GM18498 (cell line): ENCODE data around the gene TYRO3.
"Not testable (repeated sequence)": the region's sequence is repeated elsewhere in the genome, so short reads cannot be mapped to it uniquely, and the experiment has no call there.

ENCODE experiments used
- ATAC-seq: cut with Tn5 transposase; IDR thresholded peaks from one replicate; pipeline ENCODE4 v1.9.1; 2021; ENCODE audit warnings: mild to moderate bottlenecking, moderate library complexity; ENCODE audit not compliant: unreplicated experiment

TYRO3 gene

GRCh38 chr15:41572866-41573265 is 13.9 kb downstream of the TYRO3 start:
- ATAC-seq = no peak

DNA sequence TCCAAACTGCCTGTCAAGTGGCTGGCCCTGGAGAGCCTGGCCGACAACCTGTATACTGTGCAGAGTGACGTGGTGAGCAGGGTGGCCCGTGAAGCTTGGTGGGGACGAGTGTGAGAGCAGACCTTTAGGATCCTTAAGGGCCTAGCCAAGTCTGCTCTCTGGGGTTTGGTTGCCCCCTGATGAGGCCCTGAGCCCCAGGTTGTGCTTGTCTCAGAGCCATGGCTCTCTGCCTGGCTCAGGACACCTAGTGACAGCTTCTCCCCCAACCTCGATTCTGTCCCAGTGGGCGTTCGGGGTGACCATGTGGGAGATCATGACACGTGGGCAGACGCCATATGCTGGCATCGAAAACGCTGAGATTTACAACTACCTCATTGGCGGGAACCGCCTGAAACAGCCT is 14.4 kb downstream of the TYRO3 start:
- ATAC-seq = no peak

DNA sequence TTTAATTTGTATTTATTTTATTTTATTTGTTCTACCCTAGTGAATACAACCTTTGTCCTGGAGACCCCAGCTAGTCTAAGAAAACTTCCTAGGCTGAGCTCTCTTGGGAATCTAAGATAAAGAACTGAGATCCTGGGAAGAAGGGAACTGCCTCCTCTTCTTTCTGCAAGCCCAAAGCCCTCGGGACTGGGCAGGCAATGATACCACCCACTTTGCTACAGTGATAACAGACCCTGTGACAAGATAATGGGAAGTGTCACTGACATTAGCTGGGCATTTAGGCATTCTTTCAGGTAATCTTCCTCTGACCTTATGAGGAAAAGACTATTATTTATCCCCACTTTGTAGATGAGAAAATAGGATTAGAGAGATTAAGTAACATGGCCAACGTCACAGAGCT is 15.1 kb downstream of the TYRO3 start:
- ATAC-seq = no peak

GRCh38 chr15:41575282-41575681 is 16.3 kb downstream of the TYRO3 start:
- ATAC-seq = no peak

DNA sequence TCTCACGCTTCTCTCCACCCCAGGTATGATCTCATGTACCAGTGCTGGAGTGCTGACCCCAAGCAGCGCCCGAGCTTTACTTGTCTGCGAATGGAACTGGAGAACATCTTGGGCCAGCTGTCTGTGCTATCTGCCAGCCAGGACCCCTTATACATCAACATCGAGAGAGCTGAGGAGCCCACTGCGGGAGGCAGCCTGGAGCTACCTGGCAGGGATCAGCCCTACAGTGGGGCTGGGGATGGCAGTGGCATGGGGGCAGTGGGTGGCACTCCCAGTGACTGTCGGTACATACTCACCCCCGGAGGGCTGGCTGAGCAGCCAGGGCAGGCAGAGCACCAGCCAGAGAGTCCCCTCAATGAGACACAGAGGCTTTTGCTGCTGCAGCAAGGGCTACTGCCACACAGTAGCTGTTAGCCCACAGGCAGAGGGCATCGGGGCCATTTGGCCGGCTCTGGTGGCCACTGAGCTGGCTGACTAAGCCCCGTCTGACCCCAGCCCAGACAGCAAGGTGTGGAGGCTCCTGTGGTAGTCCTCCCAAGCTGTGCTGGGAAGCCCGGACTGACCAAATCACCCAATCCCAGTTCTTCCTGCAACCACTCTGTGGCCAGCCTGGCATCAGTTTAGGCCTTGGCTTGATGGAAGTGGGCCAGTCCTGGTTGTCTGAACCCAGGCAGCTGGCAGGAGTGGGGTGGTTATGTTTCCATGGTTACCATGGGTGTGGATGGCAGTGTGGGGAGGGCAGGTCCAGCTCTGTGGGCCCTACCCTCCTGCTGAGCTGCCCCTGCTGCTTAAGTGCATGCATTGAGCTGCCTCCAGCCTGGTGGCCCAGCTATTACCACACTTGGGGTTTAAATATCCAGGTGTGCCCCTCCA is 19.1 kb downstream of the TYRO3 start:
- no peak for ATAC-seq

DNA sequence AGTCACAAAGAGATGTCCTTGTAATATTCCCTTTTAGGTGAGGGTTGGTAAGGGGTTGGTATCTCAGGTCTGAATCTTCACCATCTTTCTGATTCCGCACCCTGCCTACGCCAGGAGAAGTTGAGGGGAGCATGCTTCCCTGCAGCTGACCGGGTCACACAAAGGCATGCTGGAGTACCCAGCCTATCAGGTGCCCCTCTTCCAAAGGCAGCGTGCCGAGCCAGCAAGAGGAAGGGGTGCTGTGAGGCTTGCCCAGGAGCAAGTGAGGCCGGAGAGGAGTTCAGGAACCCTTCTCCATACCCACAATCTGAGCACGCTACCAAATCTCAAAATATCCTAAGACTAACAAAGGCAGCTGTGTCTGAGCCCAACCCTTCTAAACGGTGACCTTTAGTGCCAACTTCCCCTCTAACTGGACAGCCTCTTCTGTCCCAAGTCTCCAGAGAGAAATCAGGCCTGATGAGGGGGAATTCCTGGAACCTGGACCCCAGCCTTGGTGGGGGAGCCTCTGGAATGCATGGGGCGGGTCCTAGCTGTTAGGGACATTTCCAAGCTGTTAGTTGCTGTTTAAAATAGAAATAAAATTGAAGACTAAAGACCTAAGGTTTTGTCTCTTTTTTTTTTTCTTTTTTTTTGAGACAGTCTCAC is 19.8 kb downstream of the TYRO3 start:
- no peak for ATAC-seq

DNA sequence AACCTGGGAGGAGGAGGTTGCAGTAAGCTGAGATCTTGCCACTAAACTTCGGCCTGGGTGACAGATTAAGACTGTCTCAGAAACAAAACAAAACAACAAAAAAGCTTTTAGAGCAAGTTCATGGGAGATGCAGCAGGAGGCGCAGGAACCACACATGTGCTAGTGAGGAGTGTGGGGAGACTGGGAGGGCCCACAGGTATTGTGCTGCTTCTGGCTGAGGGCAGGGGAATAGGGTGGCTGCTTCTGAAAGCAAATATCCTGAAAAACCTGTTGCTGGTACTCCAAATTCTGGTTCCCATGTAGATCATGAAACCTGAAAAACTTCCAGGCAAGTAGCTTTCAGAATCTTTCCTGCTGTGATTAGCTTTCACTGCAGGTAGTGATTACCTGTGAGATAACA is 22.1 kb downstream of the TYRO3 start:
- ATAC-seq = no peak

- no peak for ATAC-seq
Observed at GRCh38 chr15:41583795-41584194, 24.8 kb downstream of the TYRO3 start.

- ATAC-seq = no peak
Observed at GRCh38 chr15:41584636-41585126, 25.7 kb downstream of the TYRO3 start.

DNA sequence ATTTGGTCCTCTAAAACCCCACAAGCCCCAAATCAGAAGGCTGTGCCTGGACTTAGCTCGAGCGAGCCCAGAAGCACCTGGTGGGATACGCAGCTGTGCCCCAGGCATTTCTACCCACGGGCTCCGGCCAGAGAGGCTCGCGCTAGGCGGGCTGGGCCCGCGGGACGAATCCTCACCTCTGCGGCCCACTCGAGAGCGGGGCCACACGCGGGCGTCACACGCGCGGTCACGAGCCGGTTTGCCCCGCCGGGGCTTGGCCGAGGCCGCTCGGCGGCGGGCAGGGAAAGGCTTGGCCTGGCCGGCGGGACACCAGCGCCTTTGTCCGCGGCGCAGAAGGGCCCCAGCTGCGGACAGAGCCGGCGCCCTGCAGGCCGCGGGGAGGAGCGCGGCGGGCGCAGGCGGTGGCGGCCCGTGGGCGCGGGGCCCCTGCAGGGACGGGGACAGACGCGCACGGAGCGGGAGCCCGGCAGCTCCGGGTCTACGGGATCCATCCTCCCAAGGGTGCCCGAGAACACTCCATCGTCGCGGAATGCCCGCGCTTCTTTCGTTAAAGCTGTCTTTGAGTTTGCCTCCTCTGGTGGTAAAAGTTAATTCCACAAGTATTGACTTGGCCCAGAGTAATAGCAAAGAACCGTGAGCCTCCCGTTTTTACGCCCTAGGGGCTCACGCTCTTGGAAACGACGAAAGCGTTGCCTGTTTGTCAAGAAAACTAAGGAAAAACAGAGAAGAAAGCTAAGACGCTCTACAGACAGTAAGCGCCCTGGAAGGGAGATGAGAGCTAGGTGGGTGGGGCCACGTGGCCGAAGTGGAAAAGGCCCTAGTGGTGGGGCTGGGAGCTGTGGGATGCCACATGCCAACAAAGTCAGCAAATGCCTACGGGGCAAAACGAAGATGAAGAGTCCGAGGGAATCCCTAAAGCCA is 26.4 kb downstream of the TYRO3 start:
- no peak for ATAC-seq

- not testable (repeated sequence) for ATAC-seq
Observed at GRCh38 chr15:41586531-41587282, 27.7 kb downstream of the TYRO3 start.

- ATAC-seq = not testable (repeated sequence)
Observed at GRCh38 chr15:41589018-41589417, 30.0 kb downstream of the TYRO3 start.

DNA sequence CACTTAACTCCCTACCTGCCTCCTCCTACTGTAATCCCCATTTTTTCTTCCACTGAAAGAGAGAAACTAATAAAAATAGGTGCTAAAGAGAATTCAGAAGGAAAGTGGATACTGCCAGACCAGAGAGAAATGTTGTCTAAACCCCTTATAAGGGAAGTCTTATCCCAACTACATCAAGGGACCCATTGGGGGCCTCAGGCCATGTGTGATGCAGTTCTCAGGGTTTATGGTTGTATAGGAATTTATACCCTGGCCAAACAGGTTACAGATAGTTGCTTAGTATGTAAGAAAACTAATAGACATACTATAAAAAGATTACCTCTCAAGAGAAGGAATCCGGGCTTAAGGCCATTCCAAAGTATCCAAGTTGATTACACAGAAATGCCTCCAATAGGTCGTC is 30.6 kb downstream of the TYRO3 start:
- not testable (repeated sequence) for ATAC-seq

DNA sequence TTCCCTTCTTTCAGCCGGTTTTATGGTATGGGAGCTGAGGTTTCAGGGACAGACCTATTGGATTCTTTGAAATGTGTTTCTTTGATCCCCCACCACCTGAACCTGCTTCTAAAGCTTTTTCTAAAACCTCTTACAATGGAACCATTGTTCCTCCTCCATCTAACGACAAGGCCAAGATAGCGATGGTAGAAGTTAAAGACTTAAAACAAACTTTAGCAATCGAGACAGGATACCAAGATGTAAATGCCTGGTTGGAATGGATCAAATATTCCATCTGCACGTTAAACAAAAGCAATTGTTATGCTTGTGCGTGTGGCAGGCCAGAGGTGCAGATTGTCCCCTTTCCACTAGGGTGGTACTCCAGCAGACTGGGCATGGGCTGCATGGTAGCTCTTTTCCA is 32.2 kb downstream of the TYRO3 start:
- not testable (repeated sequence) for ATAC-seq

- not testable (repeated sequence) for ATAC-seq
Observed at GRCh38 chr15:41592718-41593117, 33.7 kb downstream of the TYRO3 start.

DNA sequence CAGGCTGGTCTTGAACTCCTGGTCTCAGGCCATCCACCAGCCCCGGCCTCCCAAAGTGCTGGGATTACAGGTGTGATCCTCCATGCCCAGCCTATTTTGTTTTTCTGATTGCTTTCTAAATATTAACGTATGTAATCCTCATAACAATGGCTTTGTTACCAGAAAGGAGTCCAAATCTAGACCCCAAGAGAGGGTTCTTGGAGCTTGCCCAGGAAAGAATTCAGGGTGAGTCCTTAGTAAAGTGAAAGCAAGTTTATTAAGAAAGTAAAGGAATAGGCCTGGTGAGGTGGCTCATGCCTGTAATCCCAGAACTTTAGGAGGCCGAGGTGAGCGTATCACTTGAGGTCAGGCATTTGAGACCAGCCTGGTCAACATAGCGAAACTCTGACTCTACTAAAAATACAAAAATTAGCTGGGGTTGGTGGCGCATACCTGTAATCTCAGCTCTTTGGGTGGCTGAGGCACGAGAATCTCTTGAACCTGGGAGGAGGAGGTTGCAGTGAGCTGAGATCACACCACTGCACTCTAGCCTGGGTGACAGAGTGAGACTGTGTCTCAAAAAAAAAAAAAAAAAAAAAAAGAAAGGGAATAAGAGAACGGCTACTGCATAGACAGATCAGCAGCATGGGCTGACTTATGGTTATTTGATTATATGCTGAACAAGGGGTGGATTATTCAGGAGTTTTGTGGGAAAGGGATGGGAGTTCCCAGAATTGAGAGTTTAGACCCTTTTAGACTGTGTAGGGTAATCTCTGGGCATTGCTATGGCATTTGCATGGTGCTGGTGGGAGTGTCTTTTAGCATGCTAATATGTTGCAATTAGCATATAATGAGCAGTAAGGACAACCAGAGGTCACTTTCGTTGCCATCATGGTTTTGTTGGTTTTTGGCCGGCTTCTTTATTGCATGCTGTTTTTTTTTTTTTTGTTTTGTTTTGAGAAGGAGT is 36.1 kb downstream of the TYRO3 start:
- ATAC-seq = no peak

DNA sequence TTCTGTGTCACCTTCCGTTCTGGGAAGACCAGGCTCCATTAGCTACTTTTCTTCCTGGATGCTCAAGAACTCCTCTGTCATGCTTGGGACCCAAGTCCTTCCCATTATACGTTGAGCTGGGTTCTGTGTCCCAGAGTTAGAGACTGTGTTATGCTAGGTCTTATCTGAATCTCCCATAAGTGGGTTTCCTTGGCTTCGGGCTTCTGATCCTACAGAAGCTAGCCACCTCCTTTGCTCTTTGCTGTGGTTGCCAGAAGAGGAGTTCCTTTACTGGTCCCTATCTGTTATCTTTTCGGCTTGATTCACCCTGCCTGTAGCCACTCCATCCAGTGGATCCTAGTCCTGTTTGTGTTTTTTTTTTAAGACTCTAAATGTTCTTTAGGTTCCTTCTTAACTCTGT is 38.0 kb downstream of the TYRO3 start:
- ATAC-seq = no peak

- ATAC-seq = no peak
Observed at GRCh38 chr15:41597787-41598186, 38.8 kb downstream of the TYRO3 start.

GRCh38 chr15:41599061-41599460 is 40.0 kb downstream of the TYRO3 start:
- no peak for ATAC-seq
